ENCODE measurements around the gene BTD.

BTD gene

GRCh38 chr3:15636028-15636709, 34.6 kb downstream of the BTD start:
- peak; percentile 89 for DNase-seq (ENCODE audit: low read depth)

GRCh38 chr3:15637131-15637951, 35.8 kb downstream of the BTD start:
- DNase-seq (ENCODE audit: low read depth), result no peak

- peak; percentile 50 for DNase-seq (ENCODE audit: low read depth)
These were observed 36.8 kb downstream of the BTD start for GRCh38 chr3:15638193-15638890.

- DNase-seq (ENCODE audit: low read depth), result no peak
These were observed 37.3 kb downstream of the BTD start for GRCh38 chr3:15638891-15639262.

GRCh38 chr3:15645246-15645645, 43.7 kb downstream of the BTD start:
- no peak for DNase-seq (ENCODE audit: low read depth)

- peak; percentile 87 for DNase-seq (ENCODE audit: low read depth)
These were observed 44.4 kb downstream of the BTD start for GRCh38 chr3:15645740-15646501.

- DNase-seq (ENCODE audit: low read depth), result peak; percentile 98
These were observed 45.4 kb downstream of the BTD start for GRCh38 chr3:15646851-15647511.

GRCh38 chr3:15647611-15648167, 46.1 kb downstream of the BTD start:
- DNase-seq (ENCODE audit: low read depth), result peak; percentile 79

GRCh38 chr3:15649341-15649740, 47.8 kb downstream of the BTD start:
- DNase-seq (ENCODE audit: low read depth), result no peak

GRCh38 chr3:15649858-15650257, 48.3 kb downstream of the BTD start:
- no peak for DNase-seq (ENCODE audit: low read depth)

GRCh38 chr3:15651396-15651795, 49.9 kb downstream of the BTD start:
- no peak for DNase-seq (ENCODE audit: low read depth)

- DNase-seq (ENCODE audit: low read depth), result no peak
These were observed 51.8 kb downstream of the BTD start for GRCh38 chr3:15653321-15653720.

- DNase-seq (ENCODE audit: low read depth), result no peak
These were observed 52.6 kb downstream of the BTD start for GRCh38 chr3:15654127-15654526.

GRCh38 chr3:15654891-15655290, 53.3 kb downstream of the BTD start:
- DNase-seq (ENCODE audit: low read depth), result no peak

GRCh38 chr3:15656342-15656741, 54.8 kb downstream of the BTD start:
- DNase-seq (ENCODE audit: low read depth), result no peak

- DNase-seq (ENCODE audit: low read depth), result no peak
These were observed 55.5 kb downstream of the BTD start for GRCh38 chr3:15657016-15657415.

GRCh38 chr3:15659254-15659975, 57.9 kb downstream of the BTD start:
- DNase-seq (ENCODE audit: low read depth), result no peak

GRCh38 chr3:15660055-15660935, 58.8 kb downstream of the BTD start:
- DNase-seq (ENCODE audit: low read depth), result no peak

- no peak for DNase-seq (ENCODE audit: low read depth)
These were observed 62.6 kb downstream of the BTD start for GRCh38 chr3:15664144-15664543.

Data from fibroblast of gingiva (primary cell).